K562 (cell line): ENCODE data around the gene PFAS. TPM values are rescaled to one million over a fixed set of nuclear protein-coding genes. Genes with fewer than 3 reads are reported as not detected.
A peak's percentile ranks its signal among the peaks of the same experiment; 100 is the strongest.

ENCODE experiments used
- ATAC-seq: fragments of 200-7000 bp; cut with Tn5 transposase; 3 replicates; pipeline ENCODE4 v1.9.1; 2020; ENCODE audit warnings: moderate library complexity
- BruUV-seq: library from RNA; stranded (reverse); fragments of 400-500 nt; replicated peaks from 2 replicates; lab custom pipeline; 2021; lab: Mats Ljungman, UMichigan
- CTCF ChIA-PET: fragments of 300-600 bp; formaldehyde crosslinking; extraction: SDS; loops from one replicate; lab custom pipeline; 2021; ENCODE audit warnings: low intra/inter-chr PET ratio; lab: Yijun Ruan, JAX
- POLR2A ChIA-PET: fragments of 300-600, 350-650 bp; sonication (Branson Sonifier 250); formaldehyde crosslinking; extraction: SDS; loops from one replicate; lab custom pipeline; 2021; ENCODE audit warnings: antibody characterized with exemption, inconsistent platforms; lab: Yijun Ruan, JAX
- DNase-seq, 4 experiments: peaks; one replicate each; pipeline versions ENCODE4 v3.0.0 to v3.0.0-alpha.2; 2011 to 2018; ENCODE audit warnings: low spot score in 3 of 4, mixed read lengths in 3 of 4; ENCODE audit errors: extremely low read depth in 1 of 4
- FAIRE-seq: peaks from 2 replicates; lab custom pipeline; 2011; peaks lifted over from hg19 to GRCh38; lab: Jason Lieb, UNC
- H2AFZ ChIP-seq: 2 replicates; pipeline ENCODE4 v1.6.0; 2011; ENCODE audit warnings: low read depth, low read length, control low read depth, inconsistent platforms
- H3K27ac ChIP-seq: fragments of 200-600 bp; 3 replicates; pipeline ENCODE4 v1.8.0; 2011; ENCODE audit warnings: low read depth, mild to moderate bottlenecking, control low read depth, inconsistent platforms, low read length, moderate library complexity, mixed read lengths; ENCODE audit errors: extremely low read depth
- H3K27me3 ChIP-seq, 2 experiments: fragments of 300-600 bp in 1 of 2; 2 replicates in 1 of 2; 3 replicates in 1 of 2; pipeline versions ENCODE4 v1.6.0 to v1.8.0; 2011; ENCODE audit warnings: inconsistent platforms in 2 of 2, low read length in 2 of 2, mild to moderate bottlenecking in 1 of 2, mixed read lengths in 1 of 2, moderate library complexity in 1 of 2; ENCODE audit not compliant: control insufficient read depth in 2 of 2, insufficient read depth in 2 of 2
- H3K36me3 ChIP-seq: fragments of 300-600 bp; 3 replicates; pipeline ENCODE4 v1.8.0; 2011; ENCODE audit warnings: mild to moderate bottlenecking, low read length, inconsistent platforms; ENCODE audit not compliant: control insufficient read depth, insufficient read depth
- H3K4me1 ChIP-seq, 2 experiments: fragments of 200-600 bp in 1 of 2; replicated peaks in 1 of 2; 2 replicates in 1 of 2; 3 replicates in 1 of 2; pipeline versions ENCODE4 v1.5.1 to v1.8.0; 2011; ENCODE audit warnings: inconsistent platforms in 2 of 2, low read length in 2 of 2, mild to moderate bottlenecking in 1 of 2, mixed read lengths in 1 of 2, moderate library complexity in 1 of 2; ENCODE audit not compliant: control insufficient read depth in 2 of 2, insufficient read depth in 2 of 2
- H3K4me2 ChIP-seq: 2 replicates; pipeline ENCODE4 v1.6.1; 2011; ENCODE audit warnings: low read length, control low read depth, inconsistent platforms, mixed read lengths; ENCODE audit not compliant: insufficient read depth
- H3K4me3 ChIP-seq: fragments of 200-600 bp; sonication (generic), shearing (Covaris generic); 2 replicates; pipeline ENCODE4 v1.5.1; 2016; ENCODE audit warnings: control low read depth, inconsistent platforms
- H3K79me2 ChIP-seq: fragments of 200-600 bp; 3 replicates; pipeline ENCODE4 v1.8.0; 2011; ENCODE audit warnings: low read length, inconsistent platforms; ENCODE audit not compliant: control insufficient read depth, insufficient read depth
- H3K9ac ChIP-seq, 2 experiments: 2 replicates each; pipeline versions ENCODE4 v1.6.0 to v1.6.1; 2011; ENCODE audit warnings: low read depth in 2 of 2, low read length in 2 of 2, control low read depth in 1 of 2, inconsistent platforms in 1 of 2, mild to moderate bottlenecking in 1 of 2, mixed read lengths in 1 of 2; ENCODE audit not compliant: insufficient read depth in 1 of 2
- H3K9me1 ChIP-seq: one replicate; pipeline ENCODE4 v1.6.0; 2011; ENCODE audit warnings: inconsistent platforms, mild to moderate bottlenecking, low read length, moderate library complexity; ENCODE audit not compliant: control insufficient read depth, insufficient read depth
- H3K9me3 ChIP-seq: replicated peaks from 2 replicates; pipeline ENCODE4 v1.5.1; 2011; ENCODE audit warnings: low read depth, low read length, inconsistent platforms; ENCODE audit not compliant: control insufficient read depth, insufficient read depth
- H4K20me1 ChIP-seq: replicated peaks from 2 replicates; pipeline ENCODE4 v1.6.1; 2011; ENCODE audit warnings: low read length, inconsistent platforms, mixed read lengths; ENCODE audit not compliant: control insufficient read depth, insufficient read depth
- FOXA3 ChIP-seq, 2 experiments: fragments of 450-650 bp in 1 of 2; sonication (generic) in 1 of 2; formaldehyde crosslinking; IDR thresholded peaks in 1 of 2; conservative IDR thresholded peaks in 1 of 2; 2 replicates each; pipeline versions ENCODE4 v1.4.0 to v1.8.0; 2020 to 2022; ENCODE audit warnings: mild to moderate bottlenecking in 2 of 2, missing genetic modification reagents in 1 of 2
- L3MBTL2 ChIP-seq: fragments of 450-650 bp; IDR thresholded peaks from 2 replicates; pipeline ENCODE4 v1.6.1; 2016; ENCODE audit warnings: mild to moderate bottlenecking, moderate library complexity
- MEIS2 ChIP-seq: fragments of 450-650 bp; IDR thresholded peaks from 2 replicates; pipeline ENCODE4 v1.6.1; 2014; ENCODE audit warnings: mild to moderate bottlenecking; ENCODE audit not compliant: partially characterized antibody
- PKNOX1 ChIP-seq: fragments of 450-650 bp; IDR thresholded peaks from 2 replicates; pipeline ENCODE4 v1.6.1; 2016
- PTTG1 ChIP-seq: fragments of 450-650 bp; IDR thresholded peaks from 2 replicates; pipeline ENCODE4 v1.6.1; 2016; ENCODE audit warnings: low read depth, mild to moderate bottlenecking, missing genetic modification characterization, missing compliant biosample characterization
- TCF7 ChIP-seq: sonication (generic); IDR thresholded peaks from 2 replicates; pipeline ENCODE4 v1.6.1; 2016; ENCODE audit warnings: antibody characterized with exemption, borderline replicate concordance
- TFAM ChIP-seq: fragments of 250-450 bp; sonication (Bioruptor Pico); conservative IDR thresholded peaks from 2 replicates; pipeline ENCODE4 v1.5.0; 2021; ENCODE audit warnings: mild to moderate bottlenecking, moderate library complexity
- ZNF175 ChIP-seq: fragments of 200-800 bp; sonication (Bioruptor generic); IDR thresholded peaks from 2 replicates; pipeline ENCODE4 v1.6.1; 2016; ENCODE audit warnings: low read depth, mild to moderate bottlenecking, missing genetic modification characterization, missing compliant biosample characterization
- WGBS: fragments of 100-300 bp; shearing (Covaris generic); methylation state at CpG from one replicate; pipeline ENCODE4 v1.1.6; 2016; ENCODE audit warnings: low coverage, mixed read lengths; ENCODE audit not compliant: insufficient coverage; ENCODE audit errors: missing lambda C conversion rate; 5-methylcytosine and 5-hydroxymethylcytosine counted together
- in situ Hi-C: fragments of 300-500 bp; cut with MboI; formaldehyde crosslinking; loops from 4 replicates; pipeline ENCODE4 v1.15.0; 2018; ENCODE audit warnings: inconsistent platforms, mixed read lengths
- intact Hi-C: fragments of 100-400 bp; cut with micrococcal nuclease; formaldehyde crosslinking; loops from 2 replicates; pipeline ENCODE4 v1.14.2; 2022
- polyA plus RNA-seq, 8 experiments: library from polyadenylated mRNA; depleted of rRNA in 4 of 8; stranded (reverse) in 5 of 8; unstranded in 3 of 8; fragments of >200 nt; fragmentation: Nextera tagmentation in 2 of 8; fragmentation: Illumina TruSeq in 1 of 8; extraction: Ambion mirVana in 2 of 8; extraction: Trizol in 1 of 8; gene quantifications; 2 replicates each; pipeline versions ENCODE4 v1.2.1 to v1.2.3, GENCODE V29; 2011 to 2014; ENCODE audit warnings: inconsistent platforms in 1 of 8, missing spikeins in 1 of 8
- total RNA-seq, 7 experiments: library from RNA; depleted of rRNA in 6 of 7; stranded (reverse); fragments of >200 nt in 6 of 7; fragmentation: Illumina TruSeq in 2 of 7; extraction: Trizol in 2 of 7; gene quantifications; 2 replicates each; pipeline versions ENCODE4 v1.2.1 to v1.2.3, GENCODE V29; 2011 to 2021; ENCODE audit warnings: low replicate concordance in 1 of 7
- TF ChIP-seq, protein P1 (sequence below): sonication (generic); formaldehyde crosslinking; IDR thresholded peaks from 2 replicates; pipeline ENCODE4 v1.8.1; 2022; ENCODE audit warnings: missing genetic modification reagents

Gene PFAS
- total and polyA plus RNA-seq, 9 of the 15 experiments (the other 6 are each of a cell fraction or from before 2014, with no cell fraction given) = 11.6 to 131 (median 43.9) TPM

- no peak overlapping the region for H3K4me3 ChIP-seq
- CTCF ChIA-PET = interaction anchor here (0.6 kb wide), 1 partner anchor 99 kb away, joined by 4 read pairs; no protein-coding TSS in a partner anchor
- TF ChIP-seq FOXA3 (CRISPR knock-in tag; conservative IDR thresholded peaks at IDR 0.05 in 1 of 2, IDR thresholded peaks at IDR 0.05 in 1 of 2) = no peak
- TF ChIP-seq TFAM (CRISPR knock-in tag) = no peak
- peak; percentile 75 for TF ChIP-seq PKNOX1
- peak; percentile 58 for TF ChIP-seq MEIS2
- no peak for TF ChIP-seq ZNF175 (CRISPR knock-in tag)
- no peak for TF ChIP-seq PTTG1
- TF ChIP-seq, protein P1, sequence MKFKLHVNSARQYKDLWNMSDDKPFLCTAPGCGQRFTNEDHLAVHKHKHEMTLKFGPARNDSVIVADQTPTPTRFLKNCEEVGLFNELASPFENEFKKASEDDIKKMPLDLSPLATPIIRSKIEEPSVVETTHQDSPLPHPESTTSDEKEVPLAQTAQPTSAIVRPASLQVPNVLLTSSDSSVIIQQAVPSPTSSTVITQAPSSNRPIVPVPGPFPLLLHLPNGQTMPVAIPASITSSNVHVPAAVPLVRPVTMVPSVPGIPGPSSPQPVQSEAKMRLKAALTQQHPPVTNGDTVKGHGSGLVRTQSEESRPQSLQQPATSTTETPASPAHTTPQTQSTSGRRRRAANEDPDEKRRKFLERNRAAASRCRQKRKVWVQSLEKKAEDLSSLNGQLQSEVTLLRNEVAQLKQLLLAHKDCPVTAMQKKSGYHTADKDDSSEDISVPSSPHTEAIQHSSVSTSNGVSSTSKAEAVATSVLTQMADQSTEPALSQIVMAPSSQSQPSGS = no peak
- TF ChIP-seq TCF7 = no peak
- TF ChIP-seq L3MBTL2 = peak; percentile 46
- TF ChIP-seq, all 486 proteins: peak for 3
- DNase-seq (peak in 3 of 4 experiments; percentile 10 to 28 (median 28)), ATAC-seq (peak; percentile 40; the same call in 2 of the 3 replicates), FAIRE-seq (no peak)
- in situ Hi-C loops (no loop called here), intact Hi-C loops (no loop called here)
- no peaks in the 10 kb centered on the region for H4K20me1 ChIP-seq
- no peaks in the 10 kb centered on the region for H3K9me3 ChIP-seq
- H3K79me2 ChIP-seq = no peaks in the 10 kb centered on the region
- no peak overlapping the region; a peak in 1 of 4 replicates for H3K9ac ChIP-seq
- POLR2A ChIA-PET = interaction anchor here (1.1 to 2.3 kb wide), 3 partner anchors 10 to 14 kb away, joined by 3 to 11 read pairs (median 4); partner anchors contain the start of gene CTC1
- peaks cover 5 to 6% of the 10 kb centered on the region in 2 experiments; a peak in 3 of 5 replicates for H3K4me1 ChIP-seq
- no peak overlapping the region for H3K27ac ChIP-seq
- no peaks in the 10 kb centered on the region for H3K9me1 ChIP-seq
- H2AFZ ChIP-seq = no peak overlapping the region
- BruUV-seq = TSS peak; percentile 22
- H3K27me3 ChIP-seq = no peaks in the 10 kb centered on the region
- peaks cover 82% of the 10 kb centered on the region; the same call in 2 of the 3 replicates for H3K36me3 ChIP-seq
- no peak overlapping the region; the same call in 1 of the 2 replicates for H3K4me2 ChIP-seq
- WGBS = 48% methylated on average over 7 of the region's 7 CpGs
These were observed 11.9 kb upstream of the PFAS start for GRCh38 chr17:8237175-8237574.
